ENCODE measurements around the gene NEU4.

DNA sequence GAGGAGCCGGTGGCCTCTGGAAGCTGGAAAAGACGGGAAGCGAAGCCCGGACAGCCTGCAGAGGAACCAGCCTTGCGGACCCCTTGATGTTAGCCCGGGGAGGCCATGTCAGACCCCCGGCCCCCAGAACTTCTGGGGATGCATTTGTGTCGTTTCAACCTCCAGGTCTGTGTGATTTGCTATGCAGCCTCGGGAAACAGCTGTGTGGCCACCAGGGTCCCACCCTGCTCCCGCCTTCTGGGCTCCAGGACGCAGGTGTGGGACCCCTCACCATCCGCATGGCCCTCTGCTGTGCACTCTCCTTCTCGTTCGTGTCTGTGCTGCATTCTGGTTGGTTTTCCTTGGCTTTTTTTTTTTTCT, 13.3 kb downstream of the NEU4 start:
- no peak for TF ChIP-seq NR3C1 (CRISPR knock-in tag; conservative IDR thresholded peaks at IDR 0.05; ENCODE audit: low read depth)
- TF ChIP-seq, protein P1, sequence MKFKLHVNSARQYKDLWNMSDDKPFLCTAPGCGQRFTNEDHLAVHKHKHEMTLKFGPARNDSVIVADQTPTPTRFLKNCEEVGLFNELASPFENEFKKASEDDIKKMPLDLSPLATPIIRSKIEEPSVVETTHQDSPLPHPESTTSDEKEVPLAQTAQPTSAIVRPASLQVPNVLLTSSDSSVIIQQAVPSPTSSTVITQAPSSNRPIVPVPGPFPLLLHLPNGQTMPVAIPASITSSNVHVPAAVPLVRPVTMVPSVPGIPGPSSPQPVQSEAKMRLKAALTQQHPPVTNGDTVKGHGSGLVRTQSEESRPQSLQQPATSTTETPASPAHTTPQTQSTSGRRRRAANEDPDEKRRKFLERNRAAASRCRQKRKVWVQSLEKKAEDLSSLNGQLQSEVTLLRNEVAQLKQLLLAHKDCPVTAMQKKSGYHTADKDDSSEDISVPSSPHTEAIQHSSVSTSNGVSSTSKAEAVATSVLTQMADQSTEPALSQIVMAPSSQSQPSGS (CRISPR knock-in tag; IDR thresholded peaks at IDR 0.05; ENCODE audit: borderline replicate concordance, low read depth), result no peak
- TF ChIP-seq, protein P2, sequence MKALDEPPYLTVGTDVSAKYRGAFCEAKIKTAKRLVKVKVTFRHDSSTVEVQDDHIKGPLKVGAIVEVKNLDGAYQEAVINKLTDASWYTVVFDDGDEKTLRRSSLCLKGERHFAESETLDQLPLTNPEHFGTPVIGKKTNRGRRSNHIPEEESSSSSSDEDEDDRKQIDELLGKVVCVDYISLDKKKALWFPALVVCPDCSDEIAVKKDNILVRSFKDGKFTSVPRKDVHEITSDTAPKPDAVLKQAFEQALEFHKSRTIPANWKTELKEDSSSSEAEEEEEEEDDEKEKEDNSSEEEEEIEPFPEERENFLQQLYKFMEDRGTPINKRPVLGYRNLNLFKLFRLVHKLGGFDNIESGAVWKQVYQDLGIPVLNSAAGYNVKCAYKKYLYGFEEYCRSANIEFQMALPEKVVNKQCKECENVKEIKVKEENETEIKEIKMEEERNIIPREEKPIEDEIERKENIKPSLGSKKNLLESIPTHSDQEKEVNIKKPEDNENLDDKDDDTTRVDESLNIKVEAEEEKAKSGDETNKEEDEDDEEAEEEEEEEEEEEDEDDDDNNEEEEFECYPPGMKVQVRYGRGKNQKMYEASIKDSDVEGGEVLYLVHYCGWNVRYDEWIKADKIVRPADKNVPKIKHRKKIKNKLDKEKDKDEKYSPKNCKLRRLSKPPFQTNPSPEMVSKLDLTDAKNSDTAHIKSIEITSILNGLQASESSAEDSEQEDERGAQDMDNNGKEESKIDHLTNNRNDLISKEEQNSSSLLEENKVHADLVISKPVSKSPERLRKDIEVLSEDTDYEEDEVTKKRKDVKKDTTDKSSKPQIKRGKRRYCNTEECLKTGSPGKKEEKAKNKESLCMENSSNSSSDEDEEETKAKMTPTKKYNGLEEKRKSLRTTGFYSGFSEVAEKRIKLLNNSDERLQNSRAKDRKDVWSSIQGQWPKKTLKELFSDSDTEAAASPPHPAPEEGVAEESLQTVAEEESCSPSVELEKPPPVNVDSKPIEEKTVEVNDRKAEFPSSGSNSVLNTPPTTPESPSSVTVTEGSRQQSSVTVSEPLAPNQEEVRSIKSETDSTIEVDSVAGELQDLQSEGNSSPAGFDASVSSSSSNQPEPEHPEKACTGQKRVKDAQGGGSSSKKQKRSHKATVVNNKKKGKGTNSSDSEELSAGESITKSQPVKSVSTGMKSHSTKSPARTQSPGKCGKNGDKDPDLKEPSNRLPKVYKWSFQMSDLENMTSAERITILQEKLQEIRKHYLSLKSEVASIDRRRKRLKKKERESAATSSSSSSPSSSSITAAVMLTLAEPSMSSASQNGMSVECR (CRISPR knock-in tag; IDR thresholded peaks at IDR 0.05; ENCODE audit: borderline replicate concordance), result no peak
